Right hindlimb (tissue), 1 donor: Measurements from ENCODE around the gene CASP9.

ENCODE experiments used
- DNase-seq: peaks from one replicate; pipeline ENCODE4 v3.0.0-alpha.2; 2018

CASP9 gene

DNA sequence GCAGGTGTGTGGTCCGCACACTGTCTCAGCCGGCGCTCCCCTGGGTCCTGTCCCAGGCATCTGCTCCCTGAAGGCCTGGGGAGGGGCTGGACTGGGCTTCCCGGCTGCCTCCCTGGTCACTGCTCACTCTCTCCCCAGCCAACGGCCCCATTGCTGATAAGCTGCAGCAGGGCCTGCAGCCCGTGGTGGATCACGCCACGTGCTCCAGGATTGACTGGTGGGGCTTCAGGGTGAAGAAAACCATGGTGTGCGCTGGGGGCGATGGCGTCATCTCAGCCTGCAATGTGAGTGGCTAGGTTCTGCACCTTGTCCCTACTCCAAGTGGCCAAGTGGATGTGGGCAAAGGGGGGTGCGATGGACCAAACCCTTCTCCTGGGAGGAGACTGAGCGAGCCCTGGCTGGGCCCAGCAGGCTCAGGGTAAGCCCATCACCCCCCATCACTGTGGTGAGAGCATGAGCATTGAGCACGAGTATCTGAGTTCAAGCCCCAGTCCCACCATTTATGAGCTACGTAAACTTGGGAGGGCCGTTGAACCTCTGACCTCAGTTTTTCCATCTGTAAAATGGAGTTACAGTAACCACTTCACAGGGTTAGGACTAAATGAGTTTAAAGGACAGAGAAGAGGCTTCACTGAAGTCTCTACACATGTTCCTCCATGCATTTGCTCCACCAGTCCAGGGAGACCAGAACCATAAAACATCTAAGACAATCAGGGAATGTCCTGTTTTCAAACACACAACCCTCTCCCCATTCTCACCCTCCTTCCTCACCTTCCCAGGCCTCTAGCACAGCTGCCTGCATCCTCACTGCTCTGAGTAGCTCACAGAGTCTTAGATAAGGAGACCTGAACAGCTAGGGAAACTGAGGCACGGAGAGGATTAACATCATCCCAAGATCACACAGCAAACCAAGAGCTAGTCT is 79.3 kb downstream of the CASP9 start:
- no peak for DNase-seq

DNA sequence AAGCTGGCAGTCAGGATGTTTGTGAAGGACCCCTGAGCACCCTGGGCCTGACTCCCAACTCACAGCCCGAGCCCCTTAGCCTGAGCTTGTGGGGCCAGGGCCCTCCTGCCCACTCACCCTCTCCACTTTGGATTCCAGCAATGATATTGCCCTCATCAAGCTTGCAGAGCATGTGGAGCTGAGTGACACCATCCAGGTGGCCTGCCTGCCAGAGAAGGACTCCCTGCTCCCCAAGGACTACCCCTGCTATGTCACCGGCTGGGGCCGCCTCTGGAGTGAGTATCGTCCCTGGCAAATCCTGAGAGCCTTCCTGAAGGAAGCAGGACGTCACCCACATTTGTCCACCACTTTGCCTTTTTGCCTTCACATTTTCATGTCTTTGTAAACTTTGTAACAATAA is 80.7 kb downstream of the CASP9 start:
- no peak for DNase-seq

DNA sequence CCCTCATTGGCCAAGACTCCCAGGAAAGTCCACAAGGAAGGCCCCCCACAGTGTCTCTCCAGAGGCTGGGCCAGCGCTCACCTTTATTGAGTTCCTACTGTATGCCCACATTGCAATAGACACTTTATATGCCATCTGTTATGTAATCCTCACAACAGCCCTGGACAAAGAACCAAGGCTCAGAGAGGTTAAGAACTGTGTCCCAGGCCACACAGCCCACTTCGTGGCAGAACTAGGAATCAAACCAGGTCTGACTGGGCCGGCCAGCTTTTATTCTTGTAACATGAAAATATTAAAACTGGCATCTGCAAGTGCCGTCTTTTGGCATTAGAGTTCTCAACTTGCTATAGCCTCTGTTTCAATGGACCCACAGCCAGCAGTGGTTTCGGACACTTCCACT is 81.3 kb downstream of the CASP9 start:
- no peak for DNase-seq

DNA sequence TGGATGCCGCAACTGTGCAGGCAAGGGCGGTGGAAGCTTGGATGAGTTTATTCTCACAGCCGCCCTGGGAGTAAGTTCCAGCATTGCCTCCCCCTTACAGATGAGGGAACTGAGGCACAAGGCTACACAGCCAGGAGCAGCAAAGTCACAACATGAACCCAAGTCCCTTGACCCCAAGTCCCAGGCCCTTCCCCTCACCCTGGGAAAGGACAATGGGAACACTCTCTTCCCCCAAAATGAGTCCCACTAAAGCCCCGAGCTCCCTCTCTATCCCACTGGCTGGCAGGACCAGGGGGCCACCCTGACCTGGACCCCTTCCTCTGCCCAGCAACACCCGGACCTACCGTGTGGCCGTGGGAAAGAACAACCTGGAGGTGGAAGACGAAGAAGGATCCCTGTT is 81.9 kb downstream of the CASP9 start:
- DNase-seq, result no peak
